ENCODE results near the gene ALOX15. TPM values are rescaled to one million over a fixed set of nuclear protein-coding genes. Genes with fewer than 3 reads are reported as not detected.

The ALOX15 gene
- total and polyA plus RNA-seq, 9 of the 15 experiments (the other 6 are each of a cell fraction or from before 2014, with no cell fraction given): not detected

DNA sequence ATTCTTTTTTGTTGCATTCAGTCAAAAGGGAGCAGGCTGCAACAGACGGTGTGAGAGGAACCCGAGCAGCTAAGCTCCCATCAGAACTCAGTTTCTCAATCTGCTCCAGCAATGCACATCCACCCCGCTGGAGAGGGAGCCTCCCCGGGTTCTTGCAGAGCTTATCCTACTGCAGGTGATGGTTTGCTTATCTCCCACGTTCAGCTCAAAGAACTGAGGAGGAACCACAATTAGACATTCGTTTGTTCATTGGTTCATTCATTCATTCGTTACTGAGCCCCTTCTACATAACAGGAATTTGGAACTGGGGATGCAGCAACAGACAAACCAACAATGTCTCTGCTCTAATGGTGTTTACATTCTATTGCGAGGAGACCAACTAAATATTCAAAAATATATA lies 22.2 kb upstream of the ALOX15 start:
- H3K27me3 ChIP-seq (ENCODE audit: control insufficient read depth in 2 of 2, insufficient read depth in 2 of 2, low read length in 2 of 2): no peaks in the 10 kb centered on the region
- in situ Hi-C loops (cut with MboI): no loop called here
- WGBS (ENCODE audit: insufficient coverage, low coverage, missing lambda C conversion rate): 9% methylated on average over 8 of the region's 8 CpGs
- TF ChIP-seq TCF3 (CRISPR knock-in tag; IDR thresholded peaks at IDR 0.05) (0 out of 2 replicates have a peak, but pooled peaks have one; percentile 19), CBFA2T2 (conservative IDR thresholded peaks at IDR 0.05) (0 out of 2 replicates have a peak, but pooled peaks have one; percentile 32), CBX3 (IDR thresholded peaks at IDR 0.05; ENCODE audit: borderline replicate concordance in 1 of 2, low read length in 2 of 2) (no peak), CBFA2T3 (IDR thresholded peaks at IDR 0.05) (peak; percentile 57), BCOR (IDR thresholded peaks at IDR 0.05) (0 out of 2 replicates have a peak, but pooled peaks have one; percentile 18), TAL1 (IDR thresholded peaks at IDR 0.05) (peak; percentile 40; the same call in 1 of the 2 replicates), ZNF24 (IDR thresholded peaks at IDR 0.05) (peak; percentile 93), NR0B1 (IDR thresholded peaks at IDR 0.05; ENCODE audit: partially characterized antibody) (no peak), LARP7 (IDR thresholded peaks at IDR 0.05) (no peak), ZBTB33 (CRISPR knock-in tag; IDR thresholded peaks at IDR 0.05) (no peak), RBM25 (IDR thresholded peaks at IDR 0.05; ENCODE audit: low read depth, low read length, severe bottlenecking) (peak; percentile 10), TEAD4 (IDR thresholded peaks at IDR 0.05; ENCODE audit: low read length) (peak; percentile 34; the same call in 1 of the 2 replicates), TEAD4 (CRISPR knock-in tag; IDR thresholded peaks at IDR 0.05; ENCODE audit: borderline replicate concordance) (no peak), SMAD3 (CRISPR knock-in tag; conservative IDR thresholded peaks at IDR 0.05) (no peak), PTRF (tag; IDR thresholded peaks at IDR 0.05) (no peak), HLTF (IDR thresholded peaks at IDR 0.05) (no peak), ZNF395 (CRISPR knock-in tag; IDR thresholded peaks at IDR 0.05) (no peak)
- TF ChIP-seq, protein P1, sequence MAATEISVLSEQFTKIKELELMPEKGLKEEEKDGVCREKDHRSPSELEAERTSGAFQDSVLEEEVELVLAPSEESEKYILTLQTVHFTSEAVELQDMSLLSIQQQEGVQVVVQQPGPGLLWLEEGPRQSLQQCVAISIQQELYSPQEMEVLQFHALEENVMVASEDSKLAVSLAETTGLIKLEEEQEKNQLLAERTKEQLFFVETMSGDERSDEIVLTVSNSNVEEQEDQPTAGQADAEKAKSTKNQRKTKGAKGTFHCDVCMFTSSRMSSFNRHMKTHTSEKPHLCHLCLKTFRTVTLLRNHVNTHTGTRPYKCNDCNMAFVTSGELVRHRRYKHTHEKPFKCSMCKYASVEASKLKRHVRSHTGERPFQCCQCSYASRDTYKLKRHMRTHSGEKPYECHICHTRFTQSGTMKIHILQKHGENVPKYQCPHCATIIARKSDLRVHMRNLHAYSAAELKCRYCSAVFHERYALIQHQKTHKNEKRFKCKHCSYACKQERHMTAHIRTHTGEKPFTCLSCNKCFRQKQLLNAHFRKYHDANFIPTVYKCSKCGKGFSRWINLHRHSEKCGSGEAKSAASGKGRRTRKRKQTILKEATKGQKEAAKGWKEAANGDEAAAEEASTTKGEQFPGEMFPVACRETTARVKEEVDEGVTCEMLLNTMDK (IDR thresholded peaks at IDR 0.05; ENCODE audit: borderline replicate concordance, insufficient read depth, low read depth, low read length, poor library complexity, severe bottlenecking): no peak

More for the DNA sequence above, 22.2 kb upstream of the ALOX15 start:
- no TSS peak for BruUV-seq (replicated peaks)
- no peaks in the 10 kb centered on the region for H3K9me3 ChIP-seq (replicated peaks; ENCODE audit: control insufficient read depth, insufficient read depth, low read depth, low read length)
- H3K9me1 ChIP-seq (ENCODE audit: control insufficient read depth, insufficient read depth, low read length): no peaks in the 10 kb centered on the region
- H2AFZ ChIP-seq (ENCODE audit: low read depth, low read length): no peak overlapping the region
- H3K9ac ChIP-seq (ENCODE audit: insufficient read depth in 1 of 2, low read depth in 2 of 2, low read length in 2 of 2): peak overlapping the region in 1 of 2 experiments; percentile 58; a peak in 1 of 4 replicates
- no peak overlapping the region for H3K4me3 ChIP-seq
- no peak for FAIRE-seq
- no peak overlapping the region for H3K4me2 ChIP-seq (ENCODE audit: insufficient read depth, low read length)
- no peaks in the 10 kb centered on the region for H3K79me2 ChIP-seq (ENCODE audit: control insufficient read depth, insufficient read depth, low read length)
- DNase-seq (ENCODE audit: extremely low read depth in 1 of 4, low spot score in 3 of 4): peak in 1 of 4 experiments; percentile 39
- H3K36me3 ChIP-seq (ENCODE audit: control insufficient read depth, insufficient read depth, low read length): no peaks in the 10 kb centered on the region
- intact Hi-C loops (cut with micrococcal nuclease): no loop called here
- ChIA-PET CTCF (ENCODE audit: low intra/inter-chr PET ratio) (no interaction called here), POLR2A (interaction anchor here (1.3 kb wide), 1 partner anchor 8 kb away, joined by 5 read pairs; no protein-coding TSS in a partner anchor)
- H3K27ac ChIP-seq (ENCODE audit: extremely low read depth, low read depth, low read length): no peak overlapping the region
- H3K4me1 ChIP-seq (replicated peaks in 1 of 2; ENCODE audit: control insufficient read depth in 2 of 2, insufficient read depth in 2 of 2, low read length in 2 of 2): peaks cover 11 to 19% of the 10 kb centered on the region in 2 experiments; a peak in 3 of 5 replicates
- no peak for ATAC-seq
- H4K20me1 ChIP-seq (replicated peaks; ENCODE audit: control insufficient read depth, insufficient read depth, low read length): no peaks in the 10 kb centered on the region

All from K562 (cell line).